ENCODE data around the gene PRH2. TPM values are rescaled to one million over a fixed set of nuclear protein-coding genes. Genes with fewer than 3 reads are reported as not detected.

PRH2 gene
- total RNA-seq, 5 donors from 2014 or later (not counting 1 experiment from before 2014, with no cell fraction given) = not detected

GRCh38 chr12:10952645-10953044, 23.6 kb downstream of the PRH2 start:
- Histone ChIP-seq H3K4me1 (ENCODE audit: control insufficient read depth in 1 of 2, extremely low read depth in 1 of 2, insufficient read depth in 2 of 2, low read length in 2 of 2) (no peaks in the 10 kb centered on the region), H3K36me3 (ENCODE audit: control insufficient read depth in 2 of 2, extremely low read depth in 1 of 2, insufficient read depth in 1 of 2, low read length in 1 of 2) (no peaks in the 10 kb centered on the region), H3K27ac (ENCODE audit: low read length) (no peak overlapping the region), H3K27me3 (replicated peaks in 1 of 2; ENCODE audit: control insufficient read depth in 2 of 2, extremely low read depth in 1 of 2, insufficient read depth in 2 of 2, low read length in 1 of 2) (no peaks in the 10 kb centered on the region), H3K9me3 (no peaks in the 10 kb centered on the region), H3K4me3 (ENCODE audit: control insufficient read depth in 1 of 2, extremely low read depth in 1 of 2, low read length in 1 of 2) (no peak overlapping the region)
- WGBS (ENCODE audit: insufficient coverage) = 100% methylated on average over 4 of the region's 4 CpGs
- ChIA-PET POLR2A (no interaction called here), CTCF (interaction anchor here in 1 of 2 donors (0.6 kb wide), 1 partner anchor 242 kb away, joined by 5 read pairs; no protein-coding TSS in a partner anchor)
- no peak overlapping the region for H3K4me3 Mint-ChIP-seq
- peaks cover 19 to 32% (median 28%) of the 10 kb centered on the region in 3 donors for H3K9me3 Mint-ChIP-seq
- ATAC-seq (replicated peaks in 1 of 4) (no peak), DNase-seq (no peak)
- no peak overlapping the region for H3K27ac Mint-ChIP-seq
- H3K27me3 Mint-ChIP-seq = no peaks in the 10 kb centered on the region
- H3K36me3 Mint-ChIP-seq = peaks cover 54% of the 10 kb centered on the region
- peaks cover 8 to 19% (median 16%) of the 10 kb centered on the region in 3 donors for H3K4me1 Mint-ChIP-seq

- no peak overlapping the region for H3K27ac Mint-ChIP-seq
- DNase-seq (no peak), ATAC-seq (replicated peaks in 1 of 4) (no peak)
- peaks cover 48% of the 10 kb centered on the region for H3K36me3 Mint-ChIP-seq
- Histone ChIP-seq H3K4me1 (ENCODE audit: control insufficient read depth in 1 of 2, extremely low read depth in 1 of 2, insufficient read depth in 2 of 2, low read length in 2 of 2) (peaks cover 3 to 9% of the 10 kb centered on the region in 2 experiments), H3K9me3 (no peaks in the 10 kb centered on the region), H3K27me3 (replicated peaks in 1 of 2; ENCODE audit: control insufficient read depth in 2 of 2, extremely low read depth in 1 of 2, insufficient read depth in 2 of 2, low read length in 1 of 2) (no peaks in the 10 kb centered on the region), H3K4me3 (ENCODE audit: control insufficient read depth in 1 of 2, extremely low read depth in 1 of 2, low read length in 1 of 2) (no peak overlapping the region), H3K27ac (ENCODE audit: low read length) (no peak overlapping the region), H3K36me3 (ENCODE audit: control insufficient read depth in 2 of 2, extremely low read depth in 1 of 2, insufficient read depth in 1 of 2, low read length in 1 of 2) (no peaks in the 10 kb centered on the region)
- H3K4me3 Mint-ChIP-seq = no peak overlapping the region
- H3K27me3 Mint-ChIP-seq = no peaks in the 10 kb centered on the region
- peaks cover 25 to 39% (median 37%) of the 10 kb centered on the region in 3 donors for H3K4me1 Mint-ChIP-seq
- CTCF ChIA-PET = no interaction called here
- peaks cover 16 to 20% (median 18%) of the 10 kb centered on the region in 3 donors for H3K9me3 Mint-ChIP-seq
- POLR2A ChIA-PET = no interaction called here
Measured at GRCh38 chr12:10956085-10956484, 27.0 kb downstream of the PRH2 start.

GRCh38 chr12:10957741-10958140, 28.7 kb downstream of the PRH2 start:
- H3K27me3 Mint-ChIP-seq = no peaks in the 10 kb centered on the region
- no peaks in the 10 kb centered on the region for H3K36me3 ChIP-seq (ENCODE audit: control insufficient read depth in 2 of 2, extremely low read depth in 1 of 2, insufficient read depth in 1 of 2, low read length in 1 of 2)
- H3K9me3 ChIP-seq = no peaks in the 10 kb centered on the region
- H3K9me3 Mint-ChIP-seq = peaks cover 14 to 20% (median 18%) of the 10 kb centered on the region in 3 donors
- H3K4me1 ChIP-seq (ENCODE audit: control insufficient read depth in 1 of 2, extremely low read depth in 1 of 2, insufficient read depth in 2 of 2, low read length in 2 of 2) = peaks cover 6 to 13% of the 10 kb centered on the region in 2 experiments
- H3K4me3 ChIP-seq (ENCODE audit: control insufficient read depth in 1 of 2, extremely low read depth in 1 of 2, low read length in 1 of 2) = no peak overlapping the region
- no peak overlapping the region for H3K27ac ChIP-seq (ENCODE audit: low read length)
- H3K27ac Mint-ChIP-seq = no peak overlapping the region
- H3K4me1 Mint-ChIP-seq = peaks cover 35 to 51% (median 47%) of the 10 kb centered on the region in 3 donors
- DNase-seq (no peak), ATAC-seq (replicated peaks in 1 of 4) (no peak)
- CTCF ChIA-PET = interaction anchor here in 1 of 2 donors (0.6 kb wide), 1 partner anchor 9 kb away, joined by 6 read pairs; no protein-coding TSS in a partner anchor
- H3K4me3 Mint-ChIP-seq = no peak overlapping the region
- H3K27me3 ChIP-seq (replicated peaks in 1 of 2; ENCODE audit: control insufficient read depth in 2 of 2, extremely low read depth in 1 of 2, insufficient read depth in 2 of 2, low read length in 1 of 2) = no peaks in the 10 kb centered on the region
- POLR2A ChIA-PET = no interaction called here
- H3K36me3 Mint-ChIP-seq = peaks cover 45% of the 10 kb centered on the region

- ChIA-PET POLR2A (no interaction called here), CTCF (no interaction called here)
- Mint-ChIP-seq H3K27ac (no peak overlapping the region), H3K4me3 (no peak overlapping the region), H3K36me3 (peaks cover 42% of the 10 kb centered on the region), H3K9me3 (peaks cover 14 to 15% (median 14%) of the 10 kb centered on the region in 3 donors), H3K4me1 (peaks cover 35 to 48% (median 41%) of the 10 kb centered on the region in 3 donors), H3K27me3 (no peaks in the 10 kb centered on the region)
- H3K27ac ChIP-seq (ENCODE audit: low read length) = no peak overlapping the region
- H3K9me3 ChIP-seq = no peaks in the 10 kb centered on the region
- 86% methylated on average over 1 of the region's 2 CpGs for WGBS (ENCODE audit: insufficient coverage)
- ATAC-seq (replicated peaks in 1 of 4) (peak in 2 of 4 experiments; percentile 8 to 24), DNase-seq (peak in 1 of 35 experiments; percentile 22)
- H3K4me1 ChIP-seq (ENCODE audit: control insufficient read depth in 1 of 2, extremely low read depth in 1 of 2, insufficient read depth in 2 of 2, low read length in 2 of 2) = peaks cover 6 to 13% of the 10 kb centered on the region in 2 experiments
- H3K4me3 ChIP-seq (ENCODE audit: control insufficient read depth in 1 of 2, extremely low read depth in 1 of 2, low read length in 1 of 2) = no peak overlapping the region
- H3K36me3 ChIP-seq (ENCODE audit: control insufficient read depth in 2 of 2, extremely low read depth in 1 of 2, insufficient read depth in 1 of 2, low read length in 1 of 2) = no peaks in the 10 kb centered on the region
- H3K27me3 ChIP-seq (replicated peaks in 1 of 2; ENCODE audit: control insufficient read depth in 2 of 2, extremely low read depth in 1 of 2, insufficient read depth in 2 of 2, low read length in 1 of 2) = no peaks in the 10 kb centered on the region
Measured at GRCh38 chr12:10959804-10960203, 30.8 kb downstream of the PRH2 start.

- ChIA-PET CTCF (no interaction called here), POLR2A (no interaction called here)
- H3K27me3 ChIP-seq (replicated peaks in 1 of 2; ENCODE audit: control insufficient read depth in 2 of 2, extremely low read depth in 1 of 2, insufficient read depth in 2 of 2, low read length in 1 of 2) = no peaks in the 10 kb centered on the region
- peak overlapping the region; percentile 57 to 62 for H3K27ac Mint-ChIP-seq
- peaks cover 35 to 46% (median 41%) of the 10 kb centered on the region in 3 donors for H3K4me1 Mint-ChIP-seq
- peaks cover 6 to 13% of the 10 kb centered on the region in 2 experiments for H3K4me1 ChIP-seq (ENCODE audit: control insufficient read depth in 1 of 2, extremely low read depth in 1 of 2, insufficient read depth in 2 of 2, low read length in 2 of 2)
- WGBS (ENCODE audit: insufficient coverage) = no CpG with 5 or more reads among the region's 4 CpGs
- H3K9me3 ChIP-seq = no peaks in the 10 kb centered on the region
- no peak overlapping the region for H3K4me3 ChIP-seq (ENCODE audit: control insufficient read depth in 1 of 2, extremely low read depth in 1 of 2, low read length in 1 of 2)
- H3K27ac ChIP-seq (ENCODE audit: low read length) = no peak overlapping the region
- H3K36me3 ChIP-seq (ENCODE audit: control insufficient read depth in 2 of 2, extremely low read depth in 1 of 2, insufficient read depth in 1 of 2, low read length in 1 of 2) = no peaks in the 10 kb centered on the region
- peaks cover 10 to 14% (median 10%) of the 10 kb centered on the region in 3 donors for H3K9me3 Mint-ChIP-seq
- no peak overlapping the region for H3K4me3 Mint-ChIP-seq
- no peaks in the 10 kb centered on the region for H3K27me3 Mint-ChIP-seq
- DNase-seq = peak in 9 of 35 experiments; percentile 6 to 59 (median 24)
- peaks cover 38% of the 10 kb centered on the region for H3K36me3 Mint-ChIP-seq
- peak; percentile 65 to 95 (median 79) for ATAC-seq (replicated peaks in 1 of 4)
Measured at GRCh38 chr12:10960211-10960610, 31.2 kb downstream of the PRH2 start.

GRCh38 chr12:10965476-10965875, 36.4 kb downstream of the PRH2 start:
- Mint-ChIP-seq H3K27me3 (no peaks in the 10 kb centered on the region), H3K4me1 (peaks cover 17 to 24% (median 17%) of the 10 kb centered on the region in 3 donors), H3K27ac (no peak overlapping the region), H3K9me3 (no peaks in the 10 kb centered on the region), H3K36me3 (peaks cover 27% of the 10 kb centered on the region), H3K4me3 (no peak overlapping the region)
- no peak overlapping the region for H3K27ac ChIP-seq (ENCODE audit: low read length)
- ChIA-PET POLR2A (no interaction called here), CTCF (interaction anchor here in 1 of 2 donors (0.7 kb wide), 1 partner anchor 21 kb away, joined by 3 read pairs; no protein-coding TSS in a partner anchor)
- H3K4me1 ChIP-seq (ENCODE audit: control insufficient read depth in 1 of 2, extremely low read depth in 1 of 2, insufficient read depth in 2 of 2, low read length in 2 of 2) = peaks cover 6 to 9% of the 10 kb centered on the region in 2 experiments
- H3K9me3 ChIP-seq = no peaks in the 10 kb centered on the region
- H3K27me3 ChIP-seq (replicated peaks in 1 of 2; ENCODE audit: control insufficient read depth in 2 of 2, extremely low read depth in 1 of 2, insufficient read depth in 2 of 2, low read length in 1 of 2) = no peaks in the 10 kb centered on the region
- ATAC-seq (replicated peaks in 1 of 4) = no peak
- no peaks in the 10 kb centered on the region for H3K36me3 ChIP-seq (ENCODE audit: control insufficient read depth in 2 of 2, extremely low read depth in 1 of 2, insufficient read depth in 1 of 2, low read length in 1 of 2)
- WGBS (ENCODE audit: insufficient coverage) = no CpG with 5 or more reads among the region's 1 CpG
- DNase-seq = no peak
- H3K4me3 ChIP-seq (ENCODE audit: control insufficient read depth in 1 of 2, extremely low read depth in 1 of 2, low read length in 1 of 2) = no peak overlapping the region
